ENCODE data around the gene RUFY4.

Gene RUFY4

GRCh38 chr2:218021536-218022071 lies 47.4 kb upstream of the RUFY4 start:
- TF ChIP-seq NFIC (IDR thresholded peaks at IDR 0.05) (no peak), USF1 (IDR thresholded peaks at IDR 0.05) (no peak), FOXM1 (IDR thresholded peaks at IDR 0.05; ENCODE audit: borderline replicate concordance, low read depth) (no peak), TCF12 (IDR thresholded peaks at IDR 0.05; ENCODE audit: low read depth) (no peak), ZBTB7A (IDR thresholded peaks at IDR 0.05; ENCODE audit: low read depth) (no peak), YY1 (IDR thresholded peaks at IDR 0.05; ENCODE audit: low read depth) (no peak), EGR1 (IDR thresholded peaks at IDR 0.05) (no peak), MAX (IDR thresholded peaks at IDR 0.05) (no peak), REST (IDR thresholded peaks at IDR 0.05; ENCODE audit: low read depth) (no peak), RAD21 (IDR thresholded peaks at IDR 0.05; ENCODE audit: low read depth) (no peak), TAF1 (IDR thresholded peaks at IDR 0.05; ENCODE audit: low read depth) (no peak), TEAD4 (IDR thresholded peaks at IDR 0.05) (no peak), CEBPB (IDR thresholded peaks at IDR 0.05) (no peak), CREB1 (IDR thresholded peaks at IDR 0.05; ENCODE audit: low read depth) (no peak), EP300 (IDR thresholded peaks at IDR 0.05; ENCODE audit: borderline replicate concordance) (no peak)

- no peak for TF ChIP-seq CEBPB (IDR thresholded peaks at IDR 0.05)
- TF ChIP-seq USF1 (IDR thresholded peaks at IDR 0.05) = no peak
- TF ChIP-seq MAX (IDR thresholded peaks at IDR 0.05) = no peak
- TF ChIP-seq ZBTB7A (IDR thresholded peaks at IDR 0.05; ENCODE audit: low read depth) = no peak
These were observed 46.8 kb upstream of the RUFY4 start for GRCh38 chr2:218022131-218022850.

- TF ChIP-seq EGR1 (IDR thresholded peaks at IDR 0.05) (no peak), NFIC (IDR thresholded peaks at IDR 0.05) (no peak), TAF1 (IDR thresholded peaks at IDR 0.05; ENCODE audit: low read depth) (no peak), CREB1 (IDR thresholded peaks at IDR 0.05; ENCODE audit: low read depth) (no peak), FOXM1 (IDR thresholded peaks at IDR 0.05; ENCODE audit: borderline replicate concordance, low read depth) (no peak), TCF12 (IDR thresholded peaks at IDR 0.05; ENCODE audit: low read depth) (no peak), CEBPB (IDR thresholded peaks at IDR 0.05) (no peak)
These were observed 46.1 kb upstream of the RUFY4 start for GRCh38 chr2:218022851-218023530.

GRCh38 chr2:218023636-218024035 lies 45.4 kb upstream of the RUFY4 start:
- TF ChIP-seq CEBPB (IDR thresholded peaks at IDR 0.05) (no peak), TEAD4 (IDR thresholded peaks at IDR 0.05) (no peak), EP300 (IDR thresholded peaks at IDR 0.05; ENCODE audit: borderline replicate concordance) (no peak), TAF1 (IDR thresholded peaks at IDR 0.05; ENCODE audit: low read depth) (no peak), TCF12 (IDR thresholded peaks at IDR 0.05; ENCODE audit: low read depth) (no peak), REST (IDR thresholded peaks at IDR 0.05; ENCODE audit: low read depth) (no peak), MAX (IDR thresholded peaks at IDR 0.05) (no peak), USF1 (IDR thresholded peaks at IDR 0.05) (no peak), NFIC (IDR thresholded peaks at IDR 0.05) (no peak), FOXM1 (IDR thresholded peaks at IDR 0.05; ENCODE audit: borderline replicate concordance, low read depth) (no peak)

- no peak for TF ChIP-seq TAF1 (IDR thresholded peaks at IDR 0.05; ENCODE audit: low read depth)
- TF ChIP-seq CREB1 (IDR thresholded peaks at IDR 0.05; ENCODE audit: low read depth) = no peak
- no peak for TF ChIP-seq FOXM1 (IDR thresholded peaks at IDR 0.05; ENCODE audit: borderline replicate concordance, low read depth)
- no peak for TF ChIP-seq TCF12 (IDR thresholded peaks at IDR 0.05; ENCODE audit: low read depth)
- no peak for TF ChIP-seq TEAD4 (IDR thresholded peaks at IDR 0.05)
- no peak for TF ChIP-seq REST (IDR thresholded peaks at IDR 0.05; ENCODE audit: low read depth)
- TF ChIP-seq EP300 (IDR thresholded peaks at IDR 0.05; ENCODE audit: borderline replicate concordance) = no peak
- no peak for TF ChIP-seq RAD21 (IDR thresholded peaks at IDR 0.05; ENCODE audit: low read depth)
These were observed 44.7 kb upstream of the RUFY4 start for GRCh38 chr2:218024336-218024735.

All from Ishikawa (cell line).